Measurements from ENCODE around the gene PPID. TPM values are rescaled to one million over a fixed set of nuclear protein-coding genes. Genes with fewer than 3 reads are reported as not detected.
"Not testable (repeated sequence)": the region's sequence is repeated elsewhere in the genome, so short reads cannot be mapped to it uniquely, and the experiment has no call there.

The PPID gene
- total RNA-seq: 10 to 100 TPM; 70.5 to 74.1 TPM

DNA sequence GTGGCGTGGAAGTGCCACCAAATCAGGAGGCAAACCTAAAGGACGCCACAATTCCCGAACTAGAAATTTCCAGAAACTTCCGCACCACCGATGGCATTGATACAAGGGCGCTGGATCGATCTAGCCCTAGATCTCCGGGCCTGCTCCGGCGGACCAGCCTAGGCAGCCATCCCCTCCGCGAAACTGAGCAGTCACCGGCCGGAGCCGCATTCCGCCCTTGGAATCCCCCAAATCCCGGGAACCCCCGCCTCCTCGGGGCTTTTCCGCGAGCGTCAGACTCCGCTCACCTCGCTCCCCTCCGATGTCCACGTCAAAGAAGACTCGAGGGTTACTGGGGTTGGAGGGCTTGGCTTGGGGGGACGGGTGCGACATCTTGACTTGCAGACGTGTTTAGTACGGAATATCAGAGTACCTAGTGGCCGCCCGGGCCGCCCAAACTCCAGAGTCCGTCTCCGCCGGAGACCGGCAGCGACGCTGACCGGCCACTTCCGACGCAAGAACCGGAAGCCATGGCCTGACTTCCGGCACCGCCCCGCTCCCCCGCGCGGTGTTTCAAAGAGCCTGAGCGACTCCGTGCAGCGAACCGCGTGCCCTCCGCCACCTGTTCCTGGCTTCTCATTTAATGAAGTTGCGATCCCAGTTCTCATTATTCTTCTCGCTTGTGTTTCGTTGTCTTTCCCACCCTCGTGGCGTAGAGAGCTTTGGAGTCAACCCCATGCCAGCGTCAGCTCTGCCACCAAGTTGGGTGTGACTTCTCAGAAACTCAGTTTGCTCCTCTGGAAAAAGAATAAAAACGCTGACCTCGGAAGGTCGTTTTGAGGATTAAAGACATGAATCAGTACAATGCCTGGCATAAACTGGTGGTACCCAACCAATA, at the start of gene PPID:
PPID (minus strand) TSS at position 480 of the 877 bp plus-strand sequence; CDS start at position 372, 108 bp downstream.
- ChIA-PET POLR2A (interaction anchor here (1.5 kb wide), 1 partner anchor 98 kb away, joined by 5 read pairs; no protein-coding TSS in a partner anchor), CTCF (no interaction called here)

GRCh38 chr4:158771776-158772175, 48.6 kb upstream of the PPID start:
- POLR2A ChIA-PET: no interaction called here
- CTCF ChIA-PET: no interaction called here

DNA sequence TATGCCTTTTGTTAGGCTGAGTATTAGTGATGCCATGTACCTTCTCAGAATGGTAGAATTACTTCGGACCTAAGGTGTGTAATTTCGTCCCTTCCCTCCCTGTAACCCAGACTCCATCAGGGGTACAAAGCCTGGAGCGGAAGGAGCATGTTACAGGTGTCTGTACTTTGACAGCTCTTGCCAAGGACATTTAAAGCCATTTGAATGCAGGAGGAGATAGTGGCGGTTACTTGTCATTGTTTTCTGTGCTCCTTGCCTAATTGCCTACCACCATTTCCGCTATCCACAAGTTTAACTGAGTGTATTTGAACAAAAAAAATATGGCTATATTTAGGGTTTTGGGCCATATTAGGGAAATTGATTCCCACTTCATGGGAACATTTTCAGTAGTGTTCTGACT, 47.5 kb upstream of the PPID start:
- ChIA-PET POLR2A (no interaction called here), CTCF (no interaction called here)

DNA sequence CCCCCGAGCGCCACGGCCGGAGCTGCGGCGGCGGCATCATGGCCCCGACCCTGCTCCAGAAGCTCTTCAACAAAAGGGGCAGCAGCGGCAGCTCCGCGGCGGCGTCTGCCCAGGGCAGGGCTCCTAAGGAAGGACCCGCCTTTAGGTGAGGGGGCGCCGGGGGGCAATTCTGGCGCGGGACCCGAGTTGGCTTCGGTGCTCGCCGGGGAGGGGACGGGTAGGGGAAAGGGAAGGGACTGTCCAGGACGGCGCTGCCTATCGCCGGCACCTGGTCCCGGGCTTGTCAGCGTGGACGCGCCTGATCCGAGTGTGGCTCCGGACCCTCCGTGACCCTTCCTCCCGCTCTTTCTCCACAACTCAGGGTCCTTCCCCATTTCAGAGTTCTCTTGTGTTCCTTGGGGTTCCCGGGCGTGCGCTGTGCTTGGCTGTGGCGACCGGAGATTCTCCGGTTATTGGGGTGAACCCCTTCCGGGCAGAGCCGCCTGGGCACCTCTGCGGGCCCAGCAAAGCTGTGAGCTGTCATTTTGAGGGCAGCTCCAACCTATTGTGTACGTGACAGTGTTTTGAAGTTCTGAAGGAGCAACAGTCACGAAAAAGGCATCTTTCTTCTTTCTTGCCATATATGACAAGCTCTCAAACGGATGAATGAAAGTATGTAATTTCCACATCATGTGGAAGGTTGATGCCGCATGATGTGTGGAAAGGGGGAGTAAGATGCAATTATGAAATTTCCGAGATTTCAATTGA, 46.2 kb upstream of the PPID start:
- ChIA-PET CTCF (interaction anchor here (0.6 to 1.4 kb wide), 2 partner anchors 23 to 161 kb away, joined by 3 read pairs; no protein-coding TSS in a partner anchor), POLR2A (interaction anchor here (0.6 to 2.2 kb wide), 3 partner anchors 54 to 64 kb away, joined by 3 to 8 read pairs (median 3); no protein-coding TSS in a partner anchor)

DNA sequence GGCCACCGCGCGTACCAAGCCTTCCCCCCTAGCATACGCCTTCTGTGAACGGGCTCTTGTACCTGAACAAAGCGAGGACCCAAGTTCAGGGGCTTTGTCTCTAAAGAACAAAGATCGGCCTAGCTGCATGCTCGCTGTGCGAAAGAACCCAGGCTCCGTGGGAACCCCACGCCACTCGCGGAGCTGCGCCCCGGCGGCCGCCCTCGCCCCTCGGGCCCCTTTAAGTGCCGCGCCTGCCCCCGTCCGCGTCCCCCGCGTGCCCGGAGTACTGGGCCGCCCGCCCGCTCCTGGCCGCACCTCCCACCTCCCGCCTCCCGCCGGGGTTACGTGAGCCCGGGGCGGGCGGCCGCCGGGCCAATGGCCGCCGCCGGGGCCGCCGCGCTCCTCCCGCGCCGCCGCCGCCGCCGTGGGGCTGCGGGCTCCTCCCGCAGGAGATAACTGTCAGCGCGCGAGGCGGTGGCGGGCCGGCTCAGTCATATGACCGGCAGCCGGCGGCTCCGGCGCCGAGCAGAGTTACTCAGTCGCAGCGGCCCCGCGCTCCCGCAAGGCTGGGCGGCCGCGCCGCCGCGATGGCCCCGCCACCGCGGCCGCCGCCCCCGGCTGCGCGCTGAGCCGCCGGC, 45.5 kb upstream of the PPID start, which contains the start of gene FNIP2:
FNIP2 (plus strand) TSS at position 472 of the 620 bp plus-strand sequence. CDS start 187 bp downstream, outside the sequence.
- POLR2A ChIA-PET: interaction anchor here (0.7 to 2.2 kb wide), 3 partner anchors 54 to 85 kb away, joined by 3 to 8 read pairs (median 4); no protein-coding TSS in a partner anchor
- CTCF ChIA-PET: interaction anchor here (0.6 to 1.4 kb wide), 3 partner anchors 8 to 160 kb away, joined by 3 read pairs; no protein-coding TSS in a partner anchor

DNA sequence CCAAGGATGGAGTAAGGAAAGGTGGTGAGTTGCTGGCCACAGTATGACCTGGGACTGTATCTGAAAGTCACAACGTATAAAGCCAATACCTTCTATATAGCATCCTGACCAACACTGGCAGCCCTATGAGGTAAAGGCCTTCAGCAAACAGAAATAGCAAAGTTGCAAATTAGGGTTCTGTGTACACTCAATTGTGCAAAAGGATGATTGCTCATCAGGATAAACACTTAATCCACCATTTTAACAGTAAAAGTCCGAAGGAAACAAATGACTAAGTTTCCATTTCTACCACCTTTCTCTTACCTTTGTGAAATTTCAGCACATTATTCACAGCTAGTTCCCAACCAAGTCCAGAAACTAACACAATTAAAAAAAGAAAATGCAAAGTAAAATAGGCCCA, 44.3 kb upstream of the PPID start:
- CTCF ChIA-PET: interaction anchor here (0.8 kb wide), 1 partner anchor 55 kb away, joined by 3 read pairs; no protein-coding TSS in a partner anchor
- POLR2A ChIA-PET: no interaction called here

DNA sequence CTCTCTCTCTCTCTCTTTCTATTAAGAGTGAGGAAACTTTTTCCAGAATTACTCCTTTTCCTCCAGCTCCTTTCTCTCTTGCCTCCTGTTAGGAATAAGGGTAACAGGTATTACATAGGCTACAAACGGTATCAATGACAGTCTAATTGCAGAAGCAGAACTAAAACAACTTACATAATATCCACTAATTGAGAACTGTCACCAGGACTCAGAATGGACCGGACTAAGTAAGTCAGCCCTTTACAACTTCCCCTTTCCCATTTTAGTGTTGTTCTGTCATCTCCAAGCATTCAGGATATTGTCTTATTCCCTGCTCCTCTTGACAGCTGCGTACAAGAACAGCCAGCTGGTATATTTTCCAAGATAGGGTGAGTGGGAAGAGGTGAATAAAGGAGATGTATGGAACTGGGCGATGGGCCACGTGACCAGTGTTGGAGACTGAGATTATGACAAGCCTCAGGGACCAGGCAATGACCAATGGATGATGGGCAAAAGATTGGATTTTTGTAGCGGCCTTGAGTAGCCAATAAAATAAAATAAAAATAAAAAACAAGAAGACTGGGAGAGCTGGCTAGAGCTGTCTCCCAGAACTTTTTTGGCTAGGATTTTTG, 43.3 kb upstream of the PPID start:
- ChIA-PET CTCF (interaction anchor here (0.9 kb wide), 1 partner anchor 36 kb away, joined by 3 read pairs; no protein-coding TSS in a partner anchor), POLR2A (no interaction called here)

DNA sequence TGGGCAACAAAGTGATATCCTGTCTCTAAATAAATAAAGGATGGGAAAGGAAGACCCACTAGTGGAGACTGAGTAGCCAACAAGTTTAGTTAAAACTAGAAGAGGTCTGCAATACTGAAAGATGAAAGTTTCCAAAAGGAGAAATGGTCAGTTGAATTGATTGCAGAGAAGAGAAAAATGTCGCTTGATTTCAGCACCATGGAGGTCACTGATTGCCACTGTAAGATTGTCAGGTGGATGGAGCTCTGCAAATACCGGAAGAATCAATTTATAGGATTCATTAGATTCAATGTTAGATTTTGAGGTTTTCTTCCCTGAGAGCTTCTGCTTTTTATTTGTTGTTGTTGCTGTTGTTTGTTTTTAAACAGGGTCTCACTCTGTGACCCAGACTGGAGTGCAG, 40.3 kb upstream of the PPID start:
- ChIA-PET CTCF (no interaction called here), POLR2A (no interaction called here)

DNA sequence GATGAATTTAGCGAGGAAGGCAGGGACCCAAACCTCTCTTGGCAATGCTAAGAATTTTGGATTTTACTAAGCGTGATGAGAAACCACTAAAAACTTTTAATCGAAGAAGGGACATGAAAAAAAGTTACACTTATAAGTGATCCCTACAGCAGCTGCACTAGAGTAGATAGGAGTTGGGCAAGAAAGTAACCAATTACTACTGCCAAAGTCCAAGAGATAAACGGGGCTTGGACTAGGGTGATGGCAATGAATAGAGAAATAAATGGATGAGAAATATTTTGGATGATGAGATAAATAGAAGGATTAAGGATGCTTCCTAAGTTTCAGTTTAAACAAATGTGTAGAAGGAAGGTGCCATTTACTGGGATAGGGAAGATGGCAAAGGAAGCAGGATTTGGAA, 39.4 kb upstream of the PPID start:
- POLR2A ChIA-PET: no interaction called here
- CTCF ChIA-PET: interaction anchor here (0.6 kb wide), 1 partner anchor 1496 kb away, joined by 4 read pairs; no protein-coding TSS in a partner anchor

GRCh38 chr4:158760866-158761265, 37.7 kb upstream of the PPID start:
- ChIA-PET CTCF (no interaction called here), POLR2A (no interaction called here)

DNA sequence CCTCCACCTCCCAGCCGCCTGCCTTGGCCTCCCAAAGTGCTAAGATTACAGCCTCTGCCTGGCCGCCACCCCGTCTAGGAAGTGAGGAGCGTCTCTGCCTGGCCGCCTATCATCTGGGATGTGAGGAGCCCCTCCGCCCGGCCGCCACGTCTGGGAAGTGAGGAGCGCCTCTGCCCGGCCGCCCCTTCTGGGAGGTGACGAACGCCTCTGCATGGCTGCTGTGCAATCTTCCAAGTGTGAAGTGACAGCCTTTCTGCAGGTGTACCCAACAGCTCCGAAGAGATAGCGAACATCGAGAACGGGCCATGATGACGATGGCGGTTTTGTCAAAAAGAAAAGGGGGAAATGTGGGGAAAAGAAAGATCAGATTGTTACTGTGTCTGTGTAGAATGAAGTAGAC, 36.3 kb upstream of the PPID start:
- POLR2A ChIA-PET, CTCF ChIA-PET: not testable (repeated sequence)

GRCh38 chr4:158758703-158759102, 35.5 kb upstream of the PPID start:
- ChIA-PET CTCF (no interaction called here), POLR2A (no interaction called here)

DNA sequence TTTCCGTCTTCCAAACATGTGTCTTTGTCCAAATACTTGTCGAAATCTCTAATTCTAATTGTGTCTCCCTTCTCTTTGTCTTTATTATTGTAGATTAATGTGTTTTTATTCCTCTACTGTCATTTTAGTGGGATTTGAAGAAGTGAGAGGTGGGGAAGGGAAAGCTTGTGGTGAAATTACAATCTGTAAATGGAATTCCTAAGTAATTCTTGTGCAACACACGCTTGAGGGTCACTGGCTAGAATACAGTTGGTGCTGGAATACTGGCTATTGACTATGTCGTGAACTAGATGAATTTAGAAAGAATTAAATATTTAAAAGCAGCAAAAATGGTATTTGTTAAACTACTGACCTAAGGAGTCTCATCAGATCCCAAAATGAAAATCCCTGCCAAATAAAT, 34.9 kb upstream of the PPID start:
- CTCF ChIA-PET: no interaction called here
- POLR2A ChIA-PET: no interaction called here

DNA sequence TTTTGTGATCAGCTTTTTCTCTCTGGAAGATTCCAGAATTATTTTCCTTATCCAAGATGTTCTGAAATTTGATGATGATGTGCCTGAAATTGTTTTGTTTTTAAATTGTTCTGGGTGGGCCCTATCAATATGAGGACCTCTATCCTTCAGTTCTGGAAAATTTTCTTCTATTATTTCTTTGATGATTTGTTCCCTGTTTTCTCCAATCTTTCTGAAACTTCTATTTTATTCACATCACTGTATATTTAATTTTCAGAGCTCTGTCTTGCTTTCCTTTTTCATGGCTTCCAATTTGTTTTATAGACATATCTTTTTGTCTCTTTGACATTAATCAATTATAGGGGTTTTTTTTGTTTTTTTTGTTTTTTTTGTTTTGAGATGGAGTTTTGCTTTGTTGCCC, 33.4 kb upstream of the PPID start:
- POLR2A ChIA-PET: no interaction called here
- CTCF ChIA-PET: no interaction called here

DNA sequence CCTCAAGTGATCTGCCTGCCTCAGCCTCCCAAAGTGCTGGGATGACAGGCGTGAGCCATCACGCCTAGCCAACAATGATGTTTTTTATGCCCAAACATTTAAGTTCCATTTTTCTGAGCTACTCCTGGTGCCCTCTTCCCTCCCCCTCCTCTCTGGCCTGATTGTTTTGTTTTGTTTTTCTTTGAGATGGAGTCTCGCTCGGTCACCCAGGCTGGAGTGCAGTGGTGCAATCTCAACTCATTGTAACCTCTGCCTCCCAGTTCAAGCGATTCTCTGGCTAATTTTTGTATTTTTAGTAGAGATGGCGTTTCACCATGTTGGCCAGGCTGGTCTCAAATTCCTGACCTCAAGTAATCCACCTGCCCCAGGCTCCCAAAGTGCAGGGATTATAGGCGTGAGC, 32.6 kb upstream of the PPID start:
- CTCF ChIA-PET, POLR2A ChIA-PET: not testable (repeated sequence)

DNA sequence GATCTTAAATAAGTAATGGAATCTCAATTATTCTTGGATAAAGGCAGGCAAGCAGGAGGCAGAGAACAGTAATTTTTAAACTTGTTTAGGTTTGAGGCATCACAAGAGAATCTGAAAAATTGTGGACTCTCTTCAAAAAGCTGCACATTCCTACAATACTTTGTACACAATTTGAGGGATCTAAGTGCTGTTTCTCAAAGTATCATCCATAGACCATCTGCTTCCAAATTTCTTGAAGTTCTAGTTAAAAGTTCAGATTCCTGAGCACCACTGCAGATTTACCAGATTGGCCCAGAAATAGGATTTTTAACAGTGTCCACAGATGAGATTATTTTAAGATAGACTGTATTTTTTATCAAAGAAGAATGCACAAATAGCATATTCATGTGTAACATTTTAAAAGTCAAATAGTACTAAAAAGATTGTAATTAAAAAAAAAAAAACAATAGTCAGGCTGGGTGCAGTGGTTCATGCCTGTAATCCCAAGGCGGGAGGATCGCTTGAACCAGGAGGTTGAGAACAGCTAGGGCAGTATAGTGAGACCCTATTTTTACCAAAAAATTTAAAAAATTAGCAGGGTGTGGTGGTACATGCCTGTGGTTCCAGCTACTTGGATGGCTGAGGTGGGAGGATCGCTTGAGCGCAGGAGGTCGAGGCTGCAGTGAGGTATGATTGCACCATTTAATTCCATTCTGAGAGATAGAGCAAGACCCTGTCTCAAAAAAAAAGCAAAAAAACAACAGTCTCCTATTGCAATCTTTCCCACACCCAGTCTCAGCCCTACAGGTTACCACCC, 31.4 kb upstream of the PPID start:
- POLR2A ChIA-PET: no interaction called here
- CTCF ChIA-PET: interaction anchor here (0.7 kb wide), 1 partner anchor 21 kb away, joined by 3 read pairs; no protein-coding TSS in a partner anchor

- POLR2A ChIA-PET: no interaction called here
- CTCF ChIA-PET: no interaction called here
Observed at GRCh38 chr4:158750379-158750778, 27.2 kb upstream of the PPID start.

DNA sequence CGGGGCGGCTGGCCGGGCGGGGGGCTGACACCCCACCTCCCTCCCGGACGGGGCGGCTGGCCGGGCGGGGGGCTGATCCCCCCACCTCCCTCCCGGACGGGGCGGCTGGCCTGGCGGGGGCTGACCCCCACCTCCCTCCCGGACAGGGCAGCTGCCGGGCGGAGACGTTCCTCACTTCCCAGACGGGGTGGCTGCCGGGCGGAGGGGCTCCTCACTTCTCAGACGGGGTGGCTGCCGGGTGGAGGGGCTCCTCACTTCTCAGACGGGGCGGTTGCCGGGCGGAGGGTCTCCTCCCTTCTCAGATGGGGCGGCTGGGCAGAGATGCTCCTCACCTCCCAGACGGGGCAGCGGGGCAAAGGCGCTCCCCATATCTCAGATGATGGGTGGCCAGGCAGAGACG, 23.3 kb upstream of the PPID start:
- CTCF ChIA-PET, POLR2A ChIA-PET: not testable (repeated sequence)
